Fibroblast of skin of left biceps (primary cell): ENCODE measurements around the gene ZMPSTE24.
"Not testable (repeated sequence)": the region's sequence is repeated elsewhere in the genome, so short reads cannot be mapped to it uniquely, and the experiment has no call there.

Experiments used
- DNase-seq, 2 experiments: peaks; one replicate each; pipeline ENCODE4 v3.0.0-alpha.2; 2013; ENCODE audit warnings: low read depth in 2 of 2

Gene ZMPSTE24

GRCh38 chr1:40318476-40318875 lies 60.4 kb downstream of the ZMPSTE24 start:
- DNase-seq: no peak

DNA sequence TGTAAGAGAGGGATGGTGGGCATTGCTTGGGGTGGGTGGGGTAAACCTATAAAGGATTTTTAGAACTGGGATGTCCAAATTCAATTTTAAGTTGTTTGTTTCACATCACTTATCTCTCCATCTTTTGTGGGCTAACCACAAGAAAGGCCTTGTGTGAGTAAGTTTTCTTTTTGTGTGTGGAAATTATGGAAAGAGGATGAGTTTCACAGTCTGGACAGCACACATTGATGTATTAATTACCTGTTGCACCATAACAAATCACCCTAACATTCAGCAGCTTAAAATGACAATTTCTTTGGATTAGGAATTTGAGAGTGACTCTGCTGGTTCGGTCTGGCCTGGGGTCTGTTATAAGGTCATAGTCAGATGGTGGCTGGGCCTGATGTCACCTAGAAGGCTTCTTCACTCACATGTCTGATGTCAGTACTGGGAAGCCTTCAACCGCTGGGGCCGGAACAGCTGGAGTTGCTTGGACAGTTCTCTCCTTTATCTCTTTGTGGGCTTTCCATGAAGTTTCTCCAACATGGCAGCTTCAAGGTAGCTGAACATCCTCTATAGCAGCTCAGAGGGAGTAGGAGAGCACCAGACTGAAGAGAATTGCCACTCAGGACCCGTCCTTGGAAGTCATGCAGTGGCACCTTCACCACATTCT lies 61.1 kb downstream of the ZMPSTE24 start:
- DNase-seq: no peak

- DNase-seq: not testable (repeated sequence)
These were observed 73.4 kb downstream of the ZMPSTE24 start for GRCh38 chr1:40331403-40331802.

DNA sequence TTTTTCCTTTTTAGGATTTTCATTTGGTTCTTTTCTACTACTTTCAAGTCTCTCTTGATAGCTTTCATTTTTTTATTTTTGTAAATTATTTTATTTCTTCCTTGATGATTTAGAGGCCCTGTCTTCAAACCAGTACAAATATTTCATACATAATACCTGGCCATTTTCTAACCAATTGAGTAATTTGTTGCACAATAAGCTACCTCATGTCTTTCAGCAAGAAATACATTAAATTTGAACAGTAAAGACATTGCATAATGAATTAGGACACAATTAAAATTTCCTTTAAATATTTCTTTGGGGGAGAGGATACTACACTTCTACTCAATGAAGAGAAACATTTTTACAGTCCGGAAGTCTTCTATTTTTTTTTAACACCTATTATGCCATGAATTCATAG lies 74.7 kb downstream of the ZMPSTE24 start:
- no peak for DNase-seq

- no peak for DNase-seq
These were observed 79.4 kb downstream of the ZMPSTE24 start for GRCh38 chr1:40337443-40337842.

DNA sequence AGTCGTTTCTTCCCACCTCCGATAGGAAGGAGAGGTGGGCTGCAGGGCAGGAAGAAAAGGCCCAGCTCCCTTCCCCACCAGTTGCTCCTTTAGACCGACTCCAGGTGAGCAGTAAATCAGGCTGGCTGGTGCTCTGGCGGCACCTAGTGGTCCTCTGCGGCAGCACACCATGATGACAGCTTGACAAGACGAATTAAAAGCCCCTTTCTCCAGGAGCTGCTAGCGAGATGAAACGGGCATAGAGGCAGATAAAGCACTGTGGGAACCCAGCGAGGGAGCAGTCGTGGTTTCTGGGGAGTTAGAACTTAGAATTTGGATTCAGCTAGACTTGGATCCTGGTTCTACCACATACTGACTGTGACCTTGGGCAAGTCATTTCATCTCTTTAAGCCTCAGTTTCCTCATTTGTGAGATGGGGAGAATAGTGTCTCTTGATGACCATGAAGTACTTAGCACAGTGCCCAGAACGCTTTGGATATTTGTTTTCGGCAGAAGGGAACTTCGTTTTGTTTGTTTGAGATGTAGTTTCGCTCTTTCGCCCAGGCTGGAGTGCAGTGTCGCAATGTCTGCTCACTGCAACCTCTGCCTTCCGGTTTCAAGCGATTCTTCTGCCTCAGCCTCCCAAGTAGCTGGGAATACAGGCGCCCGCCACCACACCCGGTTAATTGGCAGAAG lies 80.8 kb downstream of the ZMPSTE24 start:
- peak; percentile 33 for DNase-seq

DNA sequence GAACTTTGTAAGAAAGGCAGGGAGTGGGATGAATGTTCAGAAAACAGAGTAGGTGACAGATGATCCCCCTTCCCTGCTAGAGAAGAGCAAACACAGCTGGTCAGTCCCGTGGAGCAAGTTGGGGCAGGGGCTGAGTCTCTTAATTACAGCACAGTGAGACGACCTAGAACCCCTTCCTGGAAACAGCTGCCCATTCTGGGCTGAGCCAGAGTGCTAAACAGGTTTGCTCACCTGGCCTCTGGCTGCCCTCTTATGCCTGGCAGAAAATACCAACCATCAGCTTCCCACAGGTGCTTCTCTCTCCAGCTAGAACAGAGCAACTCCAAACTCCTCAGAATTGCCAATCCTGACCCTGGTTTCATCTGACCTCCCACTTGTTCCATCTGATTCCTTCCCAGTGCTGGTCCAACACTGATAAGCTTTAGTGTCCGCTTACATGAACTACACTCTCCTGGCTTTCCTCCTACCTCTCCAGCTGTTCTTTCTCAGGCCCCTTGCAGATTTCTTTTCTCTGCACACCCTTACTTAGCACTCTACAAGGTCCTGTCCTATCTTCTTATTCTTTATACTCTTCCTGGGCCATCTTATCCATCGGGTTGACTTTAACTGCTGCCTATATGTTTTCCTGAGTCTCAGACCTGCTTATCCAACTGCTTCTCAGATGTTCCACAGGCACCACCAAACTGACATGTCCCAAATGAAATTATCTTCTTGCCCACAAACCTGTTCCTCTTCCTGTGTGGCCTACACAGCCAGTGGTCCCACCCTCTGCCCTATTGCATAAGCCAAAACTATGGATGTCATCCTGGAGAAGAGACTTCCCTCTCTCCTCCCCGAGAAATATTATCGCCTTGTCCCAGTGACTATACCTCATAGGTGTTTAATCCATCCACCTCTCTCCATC lies 81.6 kb downstream of the ZMPSTE24 start:
- no peak for DNase-seq

DNA sequence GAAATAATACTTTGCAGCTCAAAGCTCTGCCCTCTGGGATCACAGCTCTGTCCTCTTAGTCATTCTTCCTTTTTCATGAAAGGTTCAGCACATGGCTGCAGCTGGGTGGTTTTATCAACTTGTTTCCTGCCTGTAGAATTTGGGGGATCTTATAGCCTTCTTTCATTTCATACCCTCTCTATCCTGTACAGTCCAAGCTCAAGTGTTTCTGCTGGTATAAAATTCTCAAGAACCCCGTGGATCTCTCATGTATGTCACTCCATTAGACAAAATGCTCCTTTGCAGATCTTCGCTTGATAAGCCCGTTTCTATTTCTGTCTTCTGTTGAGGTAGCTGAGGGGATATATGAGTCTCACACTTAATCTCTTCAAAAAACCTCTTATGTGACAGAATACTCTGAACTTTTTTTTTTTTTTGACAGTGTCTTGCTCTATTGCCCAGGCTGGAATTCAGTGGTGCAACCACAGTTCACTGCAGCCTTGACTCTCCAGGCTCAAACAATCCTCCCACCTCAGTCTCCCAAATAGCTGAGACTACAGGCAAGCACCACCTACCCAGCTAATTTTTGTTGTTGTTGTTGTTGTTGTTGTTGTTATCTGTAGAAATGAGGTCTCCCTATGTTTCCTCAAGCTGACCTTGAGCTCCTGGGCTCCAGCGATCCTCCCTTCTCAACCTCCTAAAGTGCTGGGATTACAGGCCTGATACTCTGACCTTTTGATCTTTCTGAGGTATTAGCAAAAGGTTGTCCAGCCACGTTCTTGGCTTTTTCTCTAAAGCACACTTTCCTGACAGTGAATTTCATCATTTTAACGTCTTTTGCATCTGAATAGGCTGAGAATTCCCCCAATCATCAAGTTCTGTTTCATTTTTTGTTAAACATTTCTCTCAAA lies 83.7 kb downstream of the ZMPSTE24 start:
- DNase-seq: no peak

- not testable (repeated sequence) for DNase-seq
These were observed 84.3 kb downstream of the ZMPSTE24 start for GRCh38 chr1:40342381-40342717.
